Mucosa of descending colon (tissue), 3 donors: ENCODE data around the gene EHBP1. TPM values are rescaled to one million over a fixed set of nuclear protein-coding genes. Genes with fewer than 3 reads are reported as not detected.

ENCODE experiments used
- ATAC-seq: fragments of 200-7000 bp; cut with Tn5 transposase; one replicate; pipeline ENCODE4 v1.9.1; 2020; ENCODE audit warnings: mild to moderate bottlenecking, moderate library complexity
- DNase-seq, 3 donors: peaks; one replicate each; pipeline ENCODE4 v3.0.0-alpha.2; 2020
- H3K36me3 ChIP-seq: fragments of 200-600 bp; one replicate; pipeline ENCODE4 v1.8.0; 2021; ENCODE audit warnings: low read depth, mild to moderate bottlenecking
- H3K4me1 ChIP-seq: fragments of 200-600 bp; one replicate; pipeline ENCODE4 v1.8.0; 2021; ENCODE audit warnings: low read depth, mild to moderate bottlenecking
- H3K4me3 ChIP-seq: fragments of 200-600 bp; one replicate; pipeline ENCODE4 v1.8.0; 2021; ENCODE audit warnings: mild to moderate bottlenecking
- H3K9me3 ChIP-seq: fragments of 200-600 bp; one replicate; pipeline ENCODE4 v1.8.0; 2021; ENCODE audit warnings: mild to moderate bottlenecking
- CTCF ChIP-seq: fragments of 200-600 bp; IDR thresholded peaks from one replicate; pipeline ENCODE4 v1.8.0; 2022; ENCODE audit warnings: antibody characterized with exemption, mild to moderate bottlenecking
- intact Hi-C, 2 donors: fragments of 100-400 bp; cut with DNase I in 1 of 2; cut with micrococcal nuclease in 1 of 2; formaldehyde crosslinking; loops; one replicate each; pipeline versions ENCODE4 v1.11.0 to v1.11.1; 2022; cut with DNase I, micrococcal nuclease
- total RNA-seq, 3 donors: library from RNA; stranded (reverse); fragmentation: NEBNext Ultra II Directional in 2 of 3; extraction: Animal tissue kit (Norgen Biotek cat#: 25700) in 2 of 3; gene quantifications; one replicate each; pipeline versions ENCODE4 v1.2.1 to v1.2.4, GENCODE V29; 2021 to 2023
- donor health status: DM: no; HTN: no; CAD: no; lungs with moderate emphysema.
- donor health status: DM: no; HTN: no; CAD: no.
- donor health status: DM: no; HTN: yes; CAD: no.

The EHBP1 gene
- total RNA-seq, 3 donors from 2014 or later, result 26.9 to 136 (median 28.2) TPM

- TF ChIP-seq CTCF, result no peak
- no peak for ATAC-seq
- Histone ChIP-seq H3K9me3 (peaks cover 9% of the 10 kb centered on the region), H3K4me1 (no peaks in the 10 kb centered on the region), H3K4me3 (no peak overlapping the region), H3K36me3 (no peaks in the 10 kb centered on the region)
- no peak for DNase-seq
- intact Hi-C loops, result no loop called here
These were observed 139.0 kb downstream of the EHBP1 start for GRCh38 chr2:62844311-62845090.

GRCh38 chr2:62845256-62845655, 139.7 kb downstream of the EHBP1 start:
- intact Hi-C loops, result no loop called here
- Histone ChIP-seq H3K4me3 (no peak overlapping the region), H3K9me3 (peaks cover 7% of the 10 kb centered on the region), H3K4me1 (no peaks in the 10 kb centered on the region), H3K36me3 (no peaks in the 10 kb centered on the region)
- ATAC-seq, result no peak
- no peak for DNase-seq
- no peak for TF ChIP-seq CTCF

- intact Hi-C loops, result no loop called here
- TF ChIP-seq CTCF, result no peak
- no peaks in the 10 kb centered on the region for H3K36me3 ChIP-seq
- no peaks in the 10 kb centered on the region for H3K4me1 ChIP-seq
- H3K9me3 ChIP-seq, result no peaks in the 10 kb centered on the region
- DNase-seq, result no peak
- H3K4me3 ChIP-seq, result no peak overlapping the region
- no peak for ATAC-seq
These were observed 146.7 kb downstream of the EHBP1 start for GRCh38 chr2:62852254-62852653.

- TF ChIP-seq CTCF, result no peak
- DNase-seq, result no peak
- ATAC-seq, result no peak
- Histone ChIP-seq H3K36me3 (no peaks in the 10 kb centered on the region), H3K9me3 (no peaks in the 10 kb centered on the region), H3K4me3 (no peak overlapping the region), H3K4me1 (no peaks in the 10 kb centered on the region)
- intact Hi-C loops, result no loop called here
These were observed 149.3 kb downstream of the EHBP1 start for GRCh38 chr2:62854600-62855514.

- DNase-seq (peak in 1 of 3 donors; percentile 19), ATAC-seq (no peak)
- no peak overlapping the region for H3K4me3 ChIP-seq
- H3K4me1 ChIP-seq, result no peaks in the 10 kb centered on the region
- H3K36me3 ChIP-seq, result no peaks in the 10 kb centered on the region
- intact Hi-C loops, result no loop called here
- H3K9me3 ChIP-seq, result no peaks in the 10 kb centered on the region
- TF ChIP-seq CTCF, result no peak
These were observed 150.9 kb downstream of the EHBP1 start for GRCh38 chr2:62856228-62857040.
